NCI-H2196 treated with DMSO at 0.1 percent for 48 hours (cell line): ENCODE data around the gene AMBP.

Source experiments
- DNase-seq: peaks from one replicate; lab custom pipeline; 2025; ENCODE audit not compliant: unreplicated experiment; lab: John Stamatoyannopoulos, UW

The AMBP gene

DNA sequence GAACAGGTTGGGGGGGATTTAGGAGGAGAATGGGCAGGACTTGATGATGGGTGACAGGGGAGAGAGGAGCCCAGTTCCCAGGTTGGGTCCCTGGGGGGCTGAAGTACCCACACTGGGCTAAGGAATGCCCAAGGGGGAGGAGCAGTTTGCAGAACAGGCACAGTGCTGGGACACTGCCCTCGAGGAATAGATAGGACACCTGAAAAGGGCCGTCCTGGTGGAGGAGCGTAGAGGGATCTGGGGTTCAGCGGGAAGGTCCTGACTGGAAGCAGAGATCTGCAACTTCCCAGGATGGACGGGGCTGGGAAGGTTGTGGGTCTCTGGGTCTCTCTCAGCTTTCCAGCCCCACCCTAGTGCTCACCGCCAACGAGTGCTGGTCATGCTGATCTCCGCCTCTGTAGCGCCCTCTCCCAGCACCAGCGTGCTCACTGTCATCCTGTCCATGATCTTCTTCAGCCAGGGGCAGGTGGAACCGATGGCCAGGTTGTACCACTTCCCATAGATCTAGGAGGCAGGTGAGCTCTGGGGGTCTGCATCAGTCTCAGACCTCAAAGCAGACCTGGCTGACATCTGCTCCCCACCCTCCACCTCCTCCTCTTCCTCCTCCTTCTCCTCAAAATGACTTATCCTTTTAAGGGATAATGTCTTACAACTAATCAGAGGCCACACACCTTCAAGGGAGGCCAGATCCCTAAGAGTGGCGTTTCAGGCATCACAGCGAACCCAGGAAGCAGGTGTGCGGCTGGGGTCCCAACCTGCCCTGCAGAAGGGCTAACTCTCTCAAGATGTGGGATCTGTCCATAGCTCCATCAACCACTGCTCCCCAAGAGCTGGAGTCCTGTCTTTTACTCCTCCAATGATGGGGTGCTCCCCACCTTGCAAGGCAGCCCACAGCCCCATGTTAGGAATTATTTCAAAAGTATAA is 1.6 kb downstream of the AMBP start:
- no peak for DNase-seq

DNA sequence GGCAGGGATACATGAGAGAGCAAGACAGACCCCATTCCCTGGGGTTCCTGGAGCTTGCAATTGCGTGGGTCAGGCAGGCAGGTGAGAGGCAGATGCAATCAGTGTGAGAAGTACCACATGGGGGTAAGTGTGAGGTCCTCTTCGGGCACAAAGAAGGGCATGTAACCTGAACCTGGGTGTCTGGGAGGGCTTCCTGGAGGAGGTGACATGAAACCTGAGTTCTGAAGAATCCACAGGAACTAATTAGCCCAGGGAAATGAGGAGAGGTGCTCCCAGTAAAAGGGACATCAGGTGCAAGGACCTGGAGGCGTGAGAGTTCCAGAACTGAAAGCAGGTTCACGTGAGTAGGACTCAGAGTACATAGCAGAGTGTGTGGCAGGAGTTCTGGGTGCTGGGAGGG is 2.5 kb downstream of the AMBP start:
- DNase-seq, result no peak

DNA sequence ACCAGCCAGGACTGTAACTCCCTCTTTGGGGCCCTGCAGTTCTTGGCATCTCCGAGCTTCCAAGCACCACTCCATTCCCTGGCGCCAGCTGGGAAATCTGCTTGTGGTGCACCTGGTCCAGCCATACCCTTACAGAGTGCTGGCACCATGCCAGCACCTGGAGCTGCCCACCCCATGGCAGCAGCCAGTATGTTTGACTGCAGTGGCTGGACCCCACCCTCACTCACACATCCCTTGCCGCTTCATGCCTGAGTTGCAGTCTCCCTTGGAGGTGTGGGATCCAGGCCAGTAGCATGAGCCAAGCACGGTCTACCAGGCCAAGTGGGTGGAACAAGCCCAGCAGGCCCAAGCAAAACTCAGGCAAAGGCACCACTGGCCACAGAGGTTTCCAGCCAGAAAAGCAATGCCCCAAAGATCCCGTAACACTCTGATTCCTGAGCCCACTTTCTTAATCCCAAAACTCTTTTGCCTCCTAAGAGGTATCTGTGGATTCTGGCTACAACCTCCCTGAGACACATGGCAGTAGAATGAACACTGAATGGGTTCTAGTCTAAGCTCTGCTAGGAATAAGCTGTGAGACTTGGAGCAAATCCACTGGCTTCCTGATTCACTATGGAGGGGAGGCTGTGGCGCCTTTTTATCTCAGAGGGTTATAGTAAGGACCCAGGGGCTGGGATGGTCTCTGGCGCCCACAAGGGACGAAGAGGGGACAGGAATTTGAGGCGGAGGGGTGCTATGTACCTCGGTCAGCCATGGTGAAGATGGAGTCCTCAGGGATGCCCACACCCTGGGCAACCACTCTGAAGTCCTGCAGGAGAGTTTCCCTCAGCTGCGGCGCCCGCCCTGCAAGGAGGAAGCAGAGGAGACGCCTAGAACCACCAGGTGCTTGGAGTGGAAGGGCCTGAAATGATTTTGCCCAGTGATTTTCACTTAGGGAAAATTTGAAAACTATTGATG is 5.6 kb downstream of the AMBP start:
- no peak for DNase-seq

DNA sequence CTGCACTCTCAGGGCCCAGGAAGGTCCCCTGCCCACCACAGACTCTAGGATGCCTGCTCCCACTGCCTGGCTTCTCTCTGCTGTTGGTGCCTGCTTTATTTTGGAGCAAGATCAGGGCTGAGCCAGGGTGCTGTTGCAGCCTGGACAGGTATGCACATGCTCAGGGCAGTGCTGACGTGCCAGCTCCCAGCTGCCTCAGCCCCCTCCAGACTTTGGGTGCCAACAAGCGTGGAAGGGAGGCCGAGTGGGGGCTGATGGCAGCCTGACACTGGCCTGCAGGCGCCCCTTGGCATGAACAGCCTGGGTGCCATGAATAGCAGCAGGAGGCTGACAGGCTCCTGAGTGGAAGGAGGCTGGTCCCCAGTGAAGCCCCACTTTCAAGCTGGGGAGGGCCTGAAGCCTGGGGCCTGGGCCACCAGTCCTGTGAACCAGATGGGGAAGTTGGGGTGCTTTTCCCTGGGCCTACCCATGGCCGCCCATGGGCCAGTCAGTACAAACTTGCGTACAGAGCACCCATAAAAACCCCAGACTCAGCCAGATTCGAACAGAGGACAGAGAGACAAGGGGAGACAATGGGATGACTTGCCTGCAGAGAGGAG is 6.8 kb downstream of the AMBP start:
- DNase-seq, result no peak

DNA sequence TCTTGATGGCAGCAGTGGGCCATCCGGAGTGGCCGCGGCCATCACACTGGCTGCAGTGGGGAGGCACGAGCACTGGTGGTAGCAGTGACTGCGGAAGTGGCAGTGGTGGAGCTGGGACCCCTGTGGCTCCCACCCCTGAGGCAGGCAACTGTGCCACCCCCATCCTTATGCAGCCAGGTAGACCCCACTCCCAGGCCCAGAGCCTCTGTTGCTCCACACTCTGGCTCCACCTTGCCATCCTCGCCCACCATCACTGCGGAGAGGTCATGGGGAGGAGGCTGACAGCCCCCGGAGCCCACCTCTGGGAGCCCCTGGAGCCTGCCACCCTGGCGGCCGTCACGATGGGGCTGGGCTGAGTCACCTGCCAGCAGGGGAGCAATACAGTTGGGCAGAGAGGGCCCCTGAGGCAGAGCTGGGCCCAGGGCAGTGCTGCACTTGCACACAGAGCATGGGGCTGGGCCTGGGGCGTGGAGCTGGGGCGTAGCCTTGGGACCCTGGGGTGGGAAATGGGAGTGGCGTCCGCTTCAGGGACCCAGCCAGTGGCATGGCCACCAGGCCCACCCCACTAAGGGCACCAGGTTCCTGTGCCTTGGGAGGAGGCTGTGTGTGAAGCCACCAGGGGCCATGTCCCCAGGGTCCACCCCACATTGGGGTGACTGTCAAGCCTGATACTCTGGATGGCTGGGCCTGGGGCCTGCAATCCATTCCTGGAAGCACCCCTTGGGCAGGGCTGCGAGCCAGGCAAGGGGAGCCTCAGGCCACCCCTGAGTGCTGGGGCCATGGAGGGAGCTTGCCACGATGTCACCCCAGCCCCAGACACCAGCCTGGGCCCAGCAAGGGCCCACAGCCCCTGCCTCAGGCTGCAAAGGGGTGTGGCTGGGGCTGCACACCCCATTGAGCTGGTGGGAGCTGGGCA is 7.7 kb downstream of the AMBP start:
- DNase-seq, result no peak

DNA sequence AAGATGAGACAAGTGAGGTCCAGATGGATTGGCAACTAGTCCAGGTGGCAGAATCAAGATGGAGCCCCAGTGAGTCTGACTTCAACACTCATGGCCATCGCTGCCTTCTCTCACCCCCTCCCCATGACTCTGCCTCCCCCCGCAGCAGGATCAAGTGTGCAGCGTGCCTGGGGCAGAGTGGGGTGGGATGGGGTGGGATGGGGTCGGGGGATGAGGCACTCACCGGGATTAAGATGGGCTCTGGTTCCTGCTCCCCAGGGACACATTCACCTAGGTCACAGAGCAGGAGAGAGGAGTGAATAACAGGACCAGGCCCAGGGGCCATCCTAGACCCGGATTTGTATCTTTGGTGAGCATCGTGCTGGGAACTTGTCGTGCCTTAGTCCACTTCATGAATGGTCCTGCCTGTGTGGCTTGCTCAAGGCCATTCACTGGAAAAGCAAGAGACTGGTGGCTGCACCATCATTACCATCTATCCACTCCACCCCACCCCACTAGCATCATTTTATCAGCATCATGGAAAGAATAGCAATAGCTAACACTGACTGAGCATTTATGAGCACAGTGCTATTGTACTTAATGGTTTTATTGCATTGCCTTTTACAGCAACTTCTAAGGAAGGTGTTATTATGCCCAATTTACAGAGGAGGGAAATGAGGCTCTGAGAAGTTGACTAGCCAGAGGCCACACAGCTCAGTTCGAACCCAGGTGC is 8.5 kb downstream of the AMBP start:
- DNase-seq, result no peak

DNA sequence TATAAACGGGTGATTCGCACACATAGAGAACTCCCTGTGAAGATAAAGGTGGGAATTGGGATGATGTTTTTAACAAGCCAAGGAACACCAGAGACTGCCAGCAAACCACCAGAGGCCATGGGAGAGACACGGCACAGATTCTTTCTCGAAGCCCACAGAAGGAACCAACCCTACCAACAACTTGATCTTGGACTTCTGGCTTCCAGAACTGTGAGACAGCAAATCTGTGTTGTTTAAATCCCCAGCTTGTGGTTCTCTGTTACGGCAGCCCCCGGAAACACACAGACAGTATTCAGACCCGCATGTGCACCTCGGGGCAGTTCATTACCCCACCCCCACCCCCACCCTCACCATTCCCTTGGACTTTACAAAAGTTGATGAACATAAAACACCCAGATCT is 12.8 kb downstream of the AMBP start:
- no peak for DNase-seq

DNA sequence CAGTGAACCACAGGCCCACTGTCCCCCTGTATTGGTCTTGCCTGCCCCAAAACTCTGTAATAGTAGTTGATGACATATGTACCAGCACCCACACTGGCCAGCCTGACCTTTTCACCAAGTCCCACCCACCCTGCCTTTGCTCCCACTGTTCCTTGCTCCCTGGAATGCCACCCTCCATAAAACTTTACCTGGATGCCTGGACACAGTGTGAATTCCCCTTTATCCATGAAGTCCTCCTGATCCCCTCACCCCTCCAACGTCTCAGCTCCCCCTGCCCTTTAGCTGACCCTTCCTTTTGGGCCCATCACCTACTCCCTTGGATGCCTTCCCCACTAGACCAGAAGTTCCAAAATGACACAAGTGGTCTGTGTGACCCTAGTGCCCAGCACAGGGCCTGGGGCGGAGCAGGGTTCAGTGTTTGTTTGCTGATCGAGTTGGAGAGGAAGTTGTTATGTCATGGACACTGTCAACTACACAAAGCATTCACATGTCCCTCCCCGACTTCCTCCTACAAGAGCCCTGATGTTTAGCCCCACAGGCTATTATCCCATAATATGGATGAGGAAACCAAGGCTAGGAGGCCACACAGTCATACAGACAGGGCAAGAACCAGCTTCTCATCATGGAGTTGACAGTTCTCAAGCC is 16.1 kb downstream of the AMBP start:
- DNase-seq, result no peak

DNA sequence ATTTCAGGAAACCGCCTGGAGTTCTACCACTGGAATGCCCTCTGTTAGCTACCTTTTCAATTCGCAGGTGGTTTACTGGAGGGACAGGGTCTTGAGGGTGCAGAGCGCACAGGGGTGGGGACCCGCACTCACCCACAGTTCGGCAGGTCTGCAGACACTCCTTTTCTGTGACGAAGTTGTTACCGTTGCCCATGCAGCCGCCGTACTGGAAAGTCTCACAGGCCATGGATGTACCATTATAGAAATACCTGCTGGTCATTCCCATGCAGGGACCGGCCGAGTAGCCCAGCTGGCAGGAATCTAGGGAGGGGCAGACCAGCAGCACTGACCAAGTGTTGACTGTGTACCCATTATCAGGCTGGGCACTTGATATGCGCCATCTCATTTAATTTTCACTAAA is 16.8 kb downstream of the AMBP start:
- DNase-seq, result no peak

DNA sequence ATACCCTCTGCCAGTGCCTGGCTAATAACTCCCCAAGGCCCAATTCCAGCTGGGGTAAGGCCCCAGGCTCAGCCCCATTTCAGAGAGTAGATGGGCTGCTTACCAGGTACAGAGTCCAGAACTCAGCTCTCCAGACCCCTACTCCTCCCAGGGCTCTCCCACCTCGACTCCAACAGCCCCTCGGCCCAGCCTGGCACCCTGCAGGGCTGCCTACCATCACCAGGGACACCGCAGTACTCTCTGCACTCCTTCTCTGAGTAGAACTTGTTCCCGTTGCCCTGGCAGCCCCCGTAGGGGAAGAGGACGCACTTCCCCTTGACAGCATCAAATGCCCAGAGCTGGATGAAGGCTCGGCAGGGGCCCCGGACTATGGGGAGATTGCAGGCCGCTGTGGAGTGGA is 17.4 kb downstream of the AMBP start:
- DNase-seq, result no peak

DNA sequence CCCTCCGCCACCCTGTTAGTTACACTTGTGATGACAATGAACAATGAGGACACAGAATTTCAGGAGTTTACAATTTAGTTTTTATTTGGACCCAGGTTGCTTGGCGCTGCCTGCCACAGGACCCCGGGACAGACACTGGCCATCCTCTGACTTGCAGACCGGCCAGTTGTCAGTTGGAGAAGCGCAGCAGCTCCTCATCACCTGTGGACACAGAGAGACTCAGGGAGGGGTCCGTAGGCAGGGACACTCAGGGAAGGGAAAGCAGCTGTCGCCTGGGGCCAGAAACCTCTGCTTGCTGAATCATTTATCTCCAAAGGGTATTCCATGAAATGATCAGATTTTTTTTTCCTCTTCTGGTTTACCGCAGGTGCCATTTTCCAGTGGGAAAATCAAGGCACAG is 18.0 kb downstream of the AMBP start:
- DNase-seq, result no peak

DNA sequence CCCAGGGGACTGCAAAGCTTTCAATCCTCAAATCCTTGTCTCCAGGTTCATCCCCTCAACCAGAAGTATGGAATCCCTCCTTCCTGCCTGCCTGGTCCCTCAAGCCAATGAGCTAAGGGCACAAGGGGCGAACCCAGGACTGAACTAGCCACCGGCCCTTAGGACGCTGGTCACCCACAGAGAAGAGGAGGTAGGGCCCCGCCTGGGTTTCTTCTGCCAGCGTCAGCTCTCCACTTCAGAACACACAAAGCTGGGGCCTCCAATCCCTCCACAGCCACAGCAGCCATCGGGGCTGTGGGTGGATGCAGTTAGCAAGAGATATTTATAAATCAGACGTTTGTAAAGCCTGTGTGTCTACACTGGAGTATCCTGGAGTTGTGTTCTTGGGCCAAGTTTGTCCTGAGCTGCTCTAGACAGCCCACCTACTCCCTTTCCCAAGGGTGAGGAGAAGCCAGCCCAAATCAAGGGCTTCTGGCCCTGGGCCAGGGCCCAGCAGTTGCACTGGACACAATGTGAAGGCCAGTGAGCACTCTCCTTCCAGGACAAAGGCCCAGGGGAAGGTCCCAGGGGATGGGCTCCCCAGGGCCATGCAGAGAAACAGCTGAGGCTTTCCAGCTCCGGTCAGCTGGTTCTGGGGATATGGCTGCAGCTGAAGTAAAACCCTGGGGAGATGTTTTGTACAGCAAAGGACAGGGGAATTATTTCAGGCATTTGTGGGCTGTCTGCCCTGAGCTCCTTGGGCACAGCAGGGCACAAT is 18.9 kb downstream of the AMBP start:
- no peak for DNase-seq

DNA sequence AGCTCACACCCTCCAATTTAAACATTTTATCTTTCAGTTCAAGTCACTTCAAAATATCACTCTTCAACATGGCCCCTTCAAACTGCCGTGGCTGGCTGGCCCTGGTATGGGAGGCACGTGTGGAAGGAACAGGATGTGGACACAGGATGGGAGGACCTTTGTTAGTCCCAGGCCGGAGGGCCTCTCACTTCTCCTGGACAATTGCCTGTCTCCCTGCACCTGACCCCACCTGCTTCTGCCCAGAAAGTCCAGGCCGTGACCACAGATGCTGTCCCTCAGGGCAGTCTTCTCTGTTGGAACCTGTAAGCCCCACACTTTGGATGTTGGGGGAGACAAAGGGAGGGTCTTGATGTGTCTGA is 19.4 kb downstream of the AMBP start:
- no peak for DNase-seq

DNA sequence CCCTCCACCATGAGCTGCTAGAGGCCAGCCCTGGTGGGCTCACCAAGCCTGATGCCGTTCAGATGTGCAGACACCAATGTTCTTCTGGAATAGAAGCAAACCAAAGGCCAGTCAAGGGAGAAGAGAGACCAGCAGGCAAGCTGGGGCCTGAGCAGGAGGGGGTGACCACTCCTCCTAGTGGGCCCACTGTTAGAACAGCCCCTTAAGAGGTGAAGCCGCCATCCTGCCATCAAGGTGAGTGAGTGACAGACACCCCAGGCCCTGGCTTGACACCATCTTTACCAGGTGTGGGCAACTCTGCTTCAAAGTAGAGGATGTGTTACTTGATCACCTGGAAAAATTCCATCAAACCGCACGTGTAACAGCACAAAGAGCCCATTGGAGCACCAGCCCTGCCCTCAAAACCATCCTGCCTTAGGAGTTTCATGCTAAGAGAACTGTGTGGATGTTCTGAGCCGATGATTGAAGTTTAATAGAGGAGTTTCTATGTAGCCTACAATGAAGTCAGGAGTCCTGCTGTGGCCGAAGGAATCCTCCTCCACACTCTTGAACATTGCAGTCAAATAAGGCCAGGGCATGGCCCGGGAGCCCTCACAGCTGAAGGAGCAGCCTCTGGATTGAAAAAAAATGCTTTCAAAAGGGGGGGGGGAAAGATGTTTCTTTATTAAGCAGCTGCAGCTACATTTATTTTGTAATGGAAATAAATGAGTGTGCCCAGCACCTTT is 20.8 kb downstream of the AMBP start:
- no peak for DNase-seq

DNA sequence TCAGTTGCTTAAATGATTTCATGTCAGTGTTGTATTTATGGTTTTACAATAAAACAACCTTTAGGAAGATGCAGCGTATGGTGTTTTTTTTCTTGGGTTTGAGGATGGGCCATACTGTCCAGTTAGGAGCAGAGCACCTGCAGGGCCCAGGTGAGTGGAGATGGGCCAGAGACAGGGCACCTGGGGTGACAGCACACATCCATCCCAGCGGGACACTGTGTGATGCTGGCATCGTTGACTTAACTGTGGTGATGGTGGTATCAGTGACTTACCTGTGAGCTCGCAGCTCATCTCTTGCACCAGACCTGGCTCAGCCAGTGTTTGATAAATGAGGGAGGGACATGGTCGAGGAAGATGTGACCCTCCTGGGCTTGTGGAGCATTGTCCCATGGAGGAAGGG is 21.6 kb downstream of the AMBP start:
- no peak for DNase-seq

DNA sequence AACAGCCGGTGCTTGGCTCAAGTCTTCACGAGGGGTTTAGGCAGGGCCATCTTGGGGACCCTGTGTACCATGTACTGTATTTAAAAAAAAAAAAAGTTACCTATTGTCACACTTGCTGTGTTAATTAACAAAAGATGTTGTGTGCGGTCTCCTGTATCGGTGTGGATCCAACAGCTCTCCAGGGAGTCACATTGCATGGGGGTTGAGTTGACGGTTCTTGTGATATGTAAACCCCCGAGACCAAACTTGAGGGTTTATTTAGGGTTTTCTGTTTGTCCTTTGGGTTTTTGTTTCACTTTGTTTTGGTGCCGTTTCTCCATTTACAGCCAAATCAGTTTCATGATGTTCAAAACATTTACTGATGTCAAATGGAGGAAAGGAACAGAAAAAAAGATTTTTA is 22.2 kb downstream of the AMBP start:
- DNase-seq, result no peak

DNA sequence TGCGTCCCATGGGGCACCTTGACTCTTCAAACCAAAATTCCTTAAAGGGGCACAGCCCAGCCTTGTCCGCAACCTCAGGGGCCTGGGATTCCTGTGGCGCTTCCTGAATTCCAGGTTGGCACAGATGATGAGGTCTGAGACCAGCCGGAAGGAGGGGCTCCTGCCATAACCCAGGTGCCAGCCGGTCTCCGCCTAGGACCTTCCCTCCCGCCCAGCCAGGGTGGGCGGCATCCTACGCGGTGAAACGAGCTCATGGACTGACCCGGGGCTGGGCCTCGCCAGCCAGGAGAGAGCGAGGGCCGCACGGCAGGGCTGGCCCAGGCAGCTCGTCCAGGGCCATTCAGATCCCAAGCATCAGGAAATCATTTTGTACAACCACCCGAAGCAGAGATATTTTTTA is 23.0 kb downstream of the AMBP start:
- no peak for DNase-seq

DNA sequence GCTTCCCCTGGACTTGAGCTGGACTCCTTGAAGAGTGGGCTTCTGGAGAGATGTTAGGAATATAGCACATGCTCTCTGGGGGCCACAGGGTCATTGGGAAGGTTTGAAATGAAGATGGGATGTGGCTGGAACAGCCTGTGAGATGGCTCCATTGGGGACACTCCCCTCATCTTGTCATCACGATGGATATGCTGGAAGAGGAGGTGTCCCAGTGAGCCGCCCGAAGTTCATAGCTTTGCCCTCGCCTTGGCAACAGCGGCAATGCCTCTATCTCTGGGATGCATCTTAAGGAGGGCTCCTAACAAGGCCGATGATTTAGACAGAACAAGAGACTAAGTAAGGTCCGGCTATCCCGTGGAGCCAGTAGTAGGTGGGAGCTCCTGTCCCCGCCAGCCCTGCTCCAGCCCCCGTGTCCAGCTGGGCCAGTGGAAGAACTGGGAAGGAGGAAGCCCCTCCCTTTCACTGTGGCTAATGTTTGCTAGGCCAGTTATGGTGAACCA is 23.9 kb downstream of the AMBP start:
- no peak for DNase-seq
